ENCODE results near the gene RRN3.
"Not testable (repeated sequence)": the region's sequence is repeated elsewhere in the genome, so short reads cannot be mapped to it uniquely, and the experiment has no call there.

The RRN3 gene

DNA sequence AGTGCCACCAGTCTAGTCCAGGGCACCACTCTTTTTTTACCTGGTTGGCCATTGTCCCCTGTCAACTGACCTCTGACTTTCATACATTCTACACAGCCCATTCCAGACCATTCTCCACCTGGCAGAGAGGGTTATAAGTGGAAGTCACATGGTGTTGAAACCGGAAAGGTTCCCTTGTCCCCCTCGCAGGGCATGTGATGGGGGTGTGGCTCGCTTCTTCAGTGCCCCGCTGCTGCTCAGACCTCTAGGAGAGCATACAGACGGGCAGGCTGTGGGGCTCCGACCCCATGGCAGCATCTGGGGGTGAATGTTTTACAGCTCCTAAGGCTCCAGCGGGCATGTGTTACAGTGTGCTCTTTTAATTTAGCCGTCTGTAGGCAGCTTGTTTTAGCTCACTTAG, 67.0 kb downstream of the RRN3 start:
- not testable (repeated sequence) for DNase-seq

DNA sequence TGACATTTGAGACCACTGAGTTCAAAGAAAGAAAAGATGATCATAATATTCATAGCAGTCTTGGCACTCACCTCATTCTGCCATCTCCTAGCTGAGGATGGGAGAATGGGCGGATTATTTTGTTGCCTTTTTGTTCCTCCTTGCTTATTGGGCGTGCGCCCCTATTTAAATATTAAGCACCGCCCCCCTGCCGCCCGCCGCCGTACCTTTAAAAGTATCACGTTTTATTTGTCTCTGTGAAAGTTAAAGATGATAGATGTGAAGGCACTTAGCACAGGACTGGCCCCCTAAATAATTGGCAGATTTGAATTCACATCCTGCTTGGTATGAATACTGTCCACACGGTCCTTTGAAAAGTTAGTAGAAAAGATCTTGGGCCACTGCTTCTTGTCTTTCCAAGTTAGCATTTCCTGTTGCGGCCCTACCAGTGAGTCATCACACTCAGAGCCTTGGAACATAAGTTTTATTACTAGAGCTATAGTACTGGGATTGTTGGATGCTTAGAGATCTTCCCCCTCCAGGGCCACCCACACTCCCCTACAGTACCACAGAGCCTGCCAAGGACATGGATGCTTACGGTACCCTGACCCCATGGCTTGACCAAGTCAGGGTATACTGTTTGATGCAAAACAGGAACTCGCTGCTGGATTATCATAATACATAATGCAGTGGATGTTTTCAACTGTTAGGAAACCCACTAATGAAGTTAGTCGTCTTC, 68.7 kb downstream of the RRN3 start:
- DNase-seq: not testable (repeated sequence)

DNA sequence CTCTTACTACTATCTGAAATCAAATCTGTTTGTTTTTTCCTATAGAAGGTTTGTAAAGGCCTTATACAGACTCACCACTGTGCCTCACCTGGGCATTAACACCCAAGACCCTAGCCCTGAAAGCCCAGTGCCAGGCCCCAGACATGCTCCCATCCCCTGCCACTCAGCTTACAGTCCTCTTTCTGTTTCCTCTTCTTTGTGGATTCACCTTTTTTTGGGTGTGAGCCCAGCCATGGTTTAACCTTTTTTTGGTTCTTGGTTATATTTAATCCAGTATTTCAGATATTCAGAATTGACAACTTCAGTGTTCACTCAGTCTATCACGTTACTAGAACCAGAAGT, 69.2 kb downstream of the RRN3 start:
- not testable (repeated sequence) for DNase-seq

DNA sequence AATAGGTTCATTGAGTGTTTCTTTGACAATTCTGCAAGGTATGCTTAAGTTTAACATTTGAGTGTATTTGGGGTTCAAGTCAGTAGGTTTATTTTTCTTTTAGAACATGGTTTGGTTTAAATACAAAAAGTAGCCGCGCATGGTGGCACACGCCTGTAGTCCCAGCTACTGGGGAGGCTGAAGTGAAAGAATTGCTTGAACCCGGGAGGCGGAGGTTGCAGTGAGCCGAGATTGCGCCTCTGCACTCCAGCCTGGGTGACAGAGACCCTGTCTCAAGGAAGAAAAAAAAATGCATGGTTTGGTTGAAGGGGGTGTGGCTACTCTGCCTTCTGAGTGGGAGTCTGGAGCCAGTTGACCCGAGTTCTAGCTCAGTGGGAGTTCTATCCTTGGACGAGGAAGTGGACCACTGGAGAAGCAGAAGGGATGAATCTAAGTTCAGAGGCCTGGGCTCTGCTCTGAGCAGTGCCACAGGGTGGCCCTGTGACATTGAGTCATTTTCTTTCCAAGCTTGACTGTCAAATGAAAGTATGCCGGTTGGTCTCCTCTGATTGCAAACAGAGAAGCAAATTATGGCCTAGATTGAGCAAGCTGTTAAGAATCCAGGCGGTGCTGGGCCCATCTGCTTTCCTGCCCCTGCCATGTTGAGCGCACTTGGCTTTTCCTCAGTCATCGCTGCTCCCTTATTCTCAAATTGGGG, 70.5 kb downstream of the RRN3 start:
- DNase-seq: not testable (repeated sequence)

DNA sequence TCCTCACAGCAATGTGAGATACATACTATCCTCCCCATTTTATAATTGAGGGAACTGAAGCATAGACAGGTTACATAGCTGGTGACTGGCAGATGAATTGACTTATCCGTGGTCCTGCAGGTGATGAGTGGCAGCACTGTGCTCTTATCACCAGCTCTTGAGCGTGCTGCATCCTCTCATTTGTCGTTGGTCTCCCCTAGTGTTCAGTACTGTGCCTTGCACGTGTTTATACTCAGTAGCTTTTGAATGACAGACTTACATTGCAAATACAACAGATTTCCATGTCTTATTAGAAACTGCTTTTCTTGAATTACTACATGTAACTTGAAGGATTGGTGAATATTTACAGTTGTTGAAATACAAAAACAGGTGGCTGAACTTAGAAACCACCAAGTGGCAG, 71.9 kb downstream of the RRN3 start:
- DNase-seq: not testable (repeated sequence)

DNA sequence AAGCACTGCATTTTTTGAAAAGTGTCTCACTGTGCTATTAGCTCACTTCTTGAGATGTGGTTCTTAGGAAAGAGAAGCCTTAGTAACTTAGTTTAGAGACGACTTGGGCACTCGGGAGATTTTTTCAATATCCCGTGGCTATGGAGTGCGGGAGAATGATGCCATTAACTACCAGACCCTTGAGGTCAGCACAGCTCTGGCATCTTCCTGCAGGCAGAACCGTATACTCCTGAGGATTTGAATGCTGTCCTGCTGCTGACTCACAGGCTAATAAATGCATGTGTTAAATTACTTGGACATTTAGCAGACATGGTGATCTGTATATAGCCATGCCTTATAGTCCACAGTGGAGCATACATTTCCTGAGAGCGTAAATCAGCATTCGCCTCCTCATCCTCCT, 72.6 kb downstream of the RRN3 start:
- not testable (repeated sequence) for DNase-seq

DNA sequence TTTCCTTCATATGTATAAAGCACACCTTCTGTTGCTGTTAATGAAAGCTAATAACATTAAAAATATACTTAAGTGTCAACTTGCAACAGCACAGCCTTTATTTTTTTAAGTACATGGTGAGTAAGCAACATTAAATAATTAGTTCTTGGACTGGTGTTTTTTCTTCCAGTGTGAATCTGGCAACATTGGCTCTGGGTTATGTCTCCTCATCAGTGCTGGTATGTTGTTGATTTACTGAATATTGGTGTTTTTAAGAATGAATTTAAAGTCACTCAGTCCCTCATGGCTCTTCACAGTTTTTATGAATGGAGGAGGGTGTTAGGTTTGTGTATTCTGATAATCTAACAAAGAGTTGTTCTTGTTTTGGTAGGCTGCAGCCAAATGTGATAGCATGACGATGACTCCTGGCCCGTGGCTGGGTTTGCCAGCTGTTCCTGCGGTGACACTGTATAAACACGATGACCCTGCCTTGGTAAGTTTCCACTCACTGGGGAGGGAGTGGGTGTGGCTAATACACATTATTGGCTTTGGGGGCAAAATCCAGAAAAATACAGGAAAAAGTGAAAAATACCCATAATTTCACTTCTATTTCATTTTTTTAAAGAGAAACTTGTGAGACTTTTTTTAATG, 77.0 kb downstream of the RRN3 start:
- not testable (repeated sequence) for DNase-seq

DNA sequence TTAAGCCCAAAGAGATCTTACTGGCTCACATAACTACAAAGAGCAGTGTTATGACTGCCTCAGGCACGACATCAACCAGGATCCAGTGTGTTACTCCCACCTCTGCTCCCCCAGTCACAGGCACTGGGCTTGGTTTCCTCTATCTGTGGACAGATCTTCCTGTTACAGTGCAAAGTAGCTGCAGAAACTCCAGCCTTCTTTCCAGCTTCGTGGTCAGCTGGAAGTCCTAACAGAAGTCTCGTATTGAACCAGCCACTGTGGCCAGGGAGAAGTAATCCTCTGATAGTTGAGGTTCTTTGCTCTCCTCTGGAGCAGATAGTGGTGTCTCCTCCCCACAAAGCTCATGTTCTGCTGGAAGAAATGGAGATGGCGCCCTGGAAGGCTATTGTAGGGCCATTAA, 77.7 kb downstream of the RRN3 start:
- not testable (repeated sequence) for DNase-seq

DNA sequence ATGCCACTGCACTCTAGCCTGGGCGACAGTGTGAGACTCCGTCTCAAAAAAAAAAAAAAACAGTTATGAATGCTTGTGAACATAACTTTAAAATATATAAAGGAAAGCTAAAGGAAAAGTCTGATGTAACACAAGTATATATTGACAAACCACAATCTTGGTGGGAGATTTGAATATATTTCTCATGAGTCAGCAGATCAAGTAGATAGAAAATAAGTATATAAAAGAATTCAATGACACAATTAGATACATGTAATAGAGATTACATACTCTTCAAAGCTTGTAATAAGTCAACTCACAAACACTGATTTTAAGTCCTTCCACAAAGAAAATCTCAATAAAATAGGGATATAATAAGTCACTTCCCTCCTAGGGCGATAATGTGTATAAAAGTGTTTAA, 78.4 kb downstream of the RRN3 start:
- not testable (repeated sequence) for DNase-seq

DNA sequence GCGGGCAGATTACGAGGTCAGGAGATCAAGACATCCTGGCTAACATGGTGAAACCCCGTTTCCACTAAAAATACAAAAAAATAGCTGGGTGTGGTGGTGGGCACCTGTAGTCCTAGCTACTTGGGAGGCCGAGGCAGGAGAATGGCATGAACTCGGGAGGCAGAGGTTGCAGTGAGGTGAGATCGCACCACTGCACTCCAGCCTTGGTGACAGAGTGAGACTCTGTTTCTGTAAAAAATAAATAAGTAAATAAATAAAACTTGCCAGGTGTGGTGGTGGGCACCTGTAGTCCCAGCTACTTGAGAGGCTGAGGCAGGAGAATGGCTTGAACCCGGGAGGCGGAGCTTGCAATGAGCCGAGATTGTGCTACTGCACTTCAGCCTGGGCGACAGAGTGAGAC, 81.1 kb downstream of the RRN3 start:
- DNase-seq: not testable (repeated sequence)

Measured in NCI-H774 (cell line).